K562 (cell line): ENCODE data around the gene CABP4. TPM values are rescaled to one million over a fixed set of nuclear protein-coding genes. Genes with fewer than 3 reads are reported as not detected.

ENCODE experiments used
- ATAC-seq: fragments of 200-7000 bp; cut with Tn5 transposase; 3 replicates; pipeline ENCODE4 v1.9.1; 2020; ENCODE audit warnings: moderate library complexity
- BruUV-seq: library from RNA; stranded (reverse); fragments of 400-500 nt; replicated peaks from 2 replicates; lab custom pipeline; 2021; lab: Mats Ljungman, UMichigan
- CTCF ChIA-PET: fragments of 300-600 bp; formaldehyde crosslinking; extraction: SDS; loops from one replicate; lab custom pipeline; 2021; ENCODE audit warnings: low intra/inter-chr PET ratio; lab: Yijun Ruan, JAX
- POLR2A ChIA-PET: fragments of 300-600, 350-650 bp; sonication (Branson Sonifier 250); formaldehyde crosslinking; extraction: SDS; loops from one replicate; lab custom pipeline; 2021; ENCODE audit warnings: antibody characterized with exemption, inconsistent platforms; lab: Yijun Ruan, JAX
- DNase-seq, 4 experiments: peaks; one replicate each; pipeline versions ENCODE4 v3.0.0 to v3.0.0-alpha.2; 2011 to 2018; ENCODE audit warnings: low spot score in 3 of 4, mixed read lengths in 3 of 4; ENCODE audit errors: extremely low read depth in 1 of 4
- FAIRE-seq: peaks from 2 replicates; lab custom pipeline; 2011; peaks lifted over from hg19 to GRCh38; lab: Jason Lieb, UNC
- H2AFZ ChIP-seq: 2 replicates; pipeline ENCODE4 v1.6.0; 2011; ENCODE audit warnings: low read depth, low read length, control low read depth, inconsistent platforms
- H3K27ac ChIP-seq: fragments of 200-600 bp; 3 replicates; pipeline ENCODE4 v1.8.0; 2011; ENCODE audit warnings: low read depth, mild to moderate bottlenecking, control low read depth, inconsistent platforms, low read length, moderate library complexity, mixed read lengths; ENCODE audit errors: extremely low read depth
- H3K27me3 ChIP-seq, 2 experiments: fragments of 300-600 bp in 1 of 2; 2 replicates in 1 of 2; 3 replicates in 1 of 2; pipeline versions ENCODE4 v1.6.0 to v1.8.0; 2011; ENCODE audit warnings: inconsistent platforms in 2 of 2, low read length in 2 of 2, mild to moderate bottlenecking in 1 of 2, mixed read lengths in 1 of 2, moderate library complexity in 1 of 2; ENCODE audit not compliant: control insufficient read depth in 2 of 2, insufficient read depth in 2 of 2
- H3K36me3 ChIP-seq: fragments of 300-600 bp; 3 replicates; pipeline ENCODE4 v1.8.0; 2011; ENCODE audit warnings: mild to moderate bottlenecking, low read length, inconsistent platforms; ENCODE audit not compliant: control insufficient read depth, insufficient read depth
- H3K4me1 ChIP-seq, 2 experiments: fragments of 200-600 bp in 1 of 2; replicated peaks in 1 of 2; 2 replicates in 1 of 2; 3 replicates in 1 of 2; pipeline versions ENCODE4 v1.5.1 to v1.8.0; 2011; ENCODE audit warnings: inconsistent platforms in 2 of 2, low read length in 2 of 2, mild to moderate bottlenecking in 1 of 2, mixed read lengths in 1 of 2, moderate library complexity in 1 of 2; ENCODE audit not compliant: control insufficient read depth in 2 of 2, insufficient read depth in 2 of 2
- H3K4me2 ChIP-seq: 2 replicates; pipeline ENCODE4 v1.6.1; 2011; ENCODE audit warnings: low read length, control low read depth, inconsistent platforms, mixed read lengths; ENCODE audit not compliant: insufficient read depth
- H3K4me3 ChIP-seq: fragments of 200-600 bp; sonication (generic), shearing (Covaris generic); 2 replicates; pipeline ENCODE4 v1.5.1; 2016; ENCODE audit warnings: control low read depth, inconsistent platforms
- H3K79me2 ChIP-seq: fragments of 200-600 bp; 3 replicates; pipeline ENCODE4 v1.8.0; 2011; ENCODE audit warnings: low read length, inconsistent platforms; ENCODE audit not compliant: control insufficient read depth, insufficient read depth
- H3K9ac ChIP-seq, 2 experiments: 2 replicates each; pipeline versions ENCODE4 v1.6.0 to v1.6.1; 2011; ENCODE audit warnings: low read depth in 2 of 2, low read length in 2 of 2, control low read depth in 1 of 2, inconsistent platforms in 1 of 2, mild to moderate bottlenecking in 1 of 2, mixed read lengths in 1 of 2; ENCODE audit not compliant: insufficient read depth in 1 of 2
- H3K9me1 ChIP-seq: one replicate; pipeline ENCODE4 v1.6.0; 2011; ENCODE audit warnings: inconsistent platforms, mild to moderate bottlenecking, low read length, moderate library complexity; ENCODE audit not compliant: control insufficient read depth, insufficient read depth
- H3K9me3 ChIP-seq: replicated peaks from 2 replicates; pipeline ENCODE4 v1.5.1; 2011; ENCODE audit warnings: low read depth, low read length, inconsistent platforms; ENCODE audit not compliant: control insufficient read depth, insufficient read depth
- H4K20me1 ChIP-seq: replicated peaks from 2 replicates; pipeline ENCODE4 v1.6.1; 2011; ENCODE audit warnings: low read length, inconsistent platforms, mixed read lengths; ENCODE audit not compliant: control insufficient read depth, insufficient read depth
- GABPA ChIP-seq: fragments of 200-800 bp; sonication (Bioruptor generic); conservative IDR thresholded peaks from 2 replicates; pipeline ENCODE4 v1.6.1; 2016; ENCODE audit warnings: low read depth, missing genetic modification characterization, missing compliant biosample characterization
- NR2C1 ChIP-seq, 2 experiments: fragments of 450-650 bp; IDR thresholded peaks; 2 replicates each; pipeline ENCODE4 v1.6.1; 2017; ENCODE audit warnings: mild to moderate bottlenecking in 2 of 2, antibody characterized with exemption in 1 of 2, inconsistent platforms in 1 of 2, missing compliant biosample characterization in 1 of 2, missing genetic modification characterization in 1 of 2
- POLR2G ChIP-seq: fragments of 200-400 bp; formaldehyde crosslinking; IDR thresholded peaks from 2 replicates; pipeline ENCODE4 v1.6.1; 2017; ENCODE audit warnings: low read depth, mild to moderate bottlenecking, antibody characterized with exemption, low read length, moderate library complexity
- RBFOX2 ChIP-seq: fragments of 200-400 bp; formaldehyde crosslinking; IDR thresholded peaks from 2 replicates; pipeline ENCODE4 v1.6.1; 2017; ENCODE audit warnings: low read depth, mild to moderate bottlenecking, low read length, moderate library complexity
- RBM22 ChIP-seq: fragments of 200-400 bp; formaldehyde crosslinking; IDR thresholded peaks from 2 replicates; pipeline ENCODE4 v1.6.1; 2018; ENCODE audit warnings: low read length, low read depth; ENCODE audit not compliant: poor library complexity, severe bottlenecking
- WGBS: fragments of 100-300 bp; shearing (Covaris generic); methylation state at CpG from one replicate; pipeline ENCODE4 v1.1.6; 2016; ENCODE audit warnings: low coverage, mixed read lengths; ENCODE audit not compliant: insufficient coverage; ENCODE audit errors: missing lambda C conversion rate; 5-methylcytosine and 5-hydroxymethylcytosine counted together
- in situ Hi-C: fragments of 300-500 bp; cut with MboI; formaldehyde crosslinking; loops from 4 replicates; pipeline ENCODE4 v1.15.0; 2018; ENCODE audit warnings: inconsistent platforms, mixed read lengths
- intact Hi-C: fragments of 100-400 bp; cut with micrococcal nuclease; formaldehyde crosslinking; loops from 2 replicates; pipeline ENCODE4 v1.14.2; 2022
- polyA plus RNA-seq, 8 experiments: library from polyadenylated mRNA; depleted of rRNA in 4 of 8; stranded (reverse) in 5 of 8; unstranded in 3 of 8; fragments of >200 nt; fragmentation: Nextera tagmentation in 2 of 8; fragmentation: Illumina TruSeq in 1 of 8; extraction: Ambion mirVana in 2 of 8; extraction: Trizol in 1 of 8; gene quantifications; 2 replicates each; pipeline versions ENCODE4 v1.2.1 to v1.2.3, GENCODE V29; 2011 to 2014; ENCODE audit warnings: inconsistent platforms in 1 of 8, missing spikeins in 1 of 8
- total RNA-seq, 7 experiments: library from RNA; depleted of rRNA in 6 of 7; stranded (reverse); fragments of >200 nt in 6 of 7; fragmentation: Illumina TruSeq in 2 of 7; extraction: Trizol in 2 of 7; gene quantifications; 2 replicates each; pipeline versions ENCODE4 v1.2.1 to v1.2.3, GENCODE V29; 2011 to 2021; ENCODE audit warnings: low replicate concordance in 1 of 7

Gene CABP4
- total and polyA plus RNA-seq, 9 of the 15 experiments (the other 6 are each of a cell fraction or from before 2014, with no cell fraction given): 0.11 TPM; not detected in 8

GRCh38 chr11:67433536-67434394, 21.4 kb upstream of the CABP4 start:
- ChIA-PET CTCF (no interaction called here), POLR2A (interaction anchor here (0.5 to 1.1 kb wide), 3 partner anchors 16 to 776 kb away, joined by 3 read pairs; no protein-coding TSS in a partner anchor)
- H3K9ac ChIP-seq: peak overlapping the region in 1 of 2 experiments; percentile 65; a peak in 1 of 4 replicates
- H3K27ac ChIP-seq: no peak overlapping the region
- in situ Hi-C loops (no loop called here), intact Hi-C loops (no loop called here)
- H3K4me1 ChIP-seq: peaks cover 20 to 70% of the 10 kb centered on the region in 2 experiments
- no peaks in the 10 kb centered on the region for H3K9me3 ChIP-seq
- H3K79me2 ChIP-seq: peaks cover 20% of the 10 kb centered on the region
- no TSS peak for BruUV-seq
- H3K4me3 ChIP-seq: no peak overlapping the region
- H3K36me3 ChIP-seq: peaks cover 85% of the 10 kb centered on the region; the same call in 2 of the 3 replicates
- H3K9me1 ChIP-seq: peaks cover 4% of the 10 kb centered on the region
- H3K4me2 ChIP-seq: no peak overlapping the region
- DNase-seq (no peak), FAIRE-seq (no peak), ATAC-seq (no peak)
- WGBS: 97% methylated on average over 20 of the region's 22 CpGs
- H3K27me3 ChIP-seq: no peaks in the 10 kb centered on the region
- H2AFZ ChIP-seq: no peak overlapping the region
- peak; percentile 28; the same call in 1 of the 2 replicates for TF ChIP-seq POLR2G
- no peak for TF ChIP-seq NR2C1 (IDR thresholded peaks at IDR 0.05)
- TF ChIP-seq NR2C1 (tag; IDR thresholded peaks at IDR 0.05): no peak
- no peaks in the 10 kb centered on the region for H4K20me1 ChIP-seq

- Histone ChIP-seq H3K27me3 (no peaks in the 10 kb centered on the region), H3K9me3 (no peaks in the 10 kb centered on the region), H2AFZ (no peak overlapping the region), H3K4me1 (peaks cover 17 to 66% of the 10 kb centered on the region in 2 experiments), H3K27ac (no peak overlapping the region), H3K9ac (peak overlapping the region in 1 of 2 experiments; percentile 19; a peak in 2 of 4 replicates), H3K36me3 (peaks cover 88% of the 10 kb centered on the region; the same call in 2 of the 3 replicates), H3K4me3 (no peak overlapping the region), H4K20me1 (no peaks in the 10 kb centered on the region), H3K79me2 (peaks cover 13% of the 10 kb centered on the region)
- intact Hi-C loops (no loop called here), in situ Hi-C loops (no loop called here)
- ATAC-seq (no peak), DNase-seq (no peak), FAIRE-seq (no peak)
- ChIA-PET POLR2A (interaction anchor here (0.5 to 1.1 kb wide), 3 partner anchors 16 to 776 kb away, joined by 3 read pairs; no protein-coding TSS in a partner anchor), CTCF (no interaction called here)
- 96% methylated on average over 14 of the region's 23 CpGs for WGBS
- no TSS peak for BruUV-seq
- TF ChIP-seq GABPA (no peak), POLR2G (peak; percentile 9; the same call in 1 of the 2 replicates), RBFOX2 (peak; percentile 59), RBM22 (peak; percentile 17)
- TF ChIP-seq, all 486 proteins: peak for 3
- Histone ChIP-seq H3K4me2 (no peak overlapping the region), H3K9me1 (peaks cover 4% of the 10 kb centered on the region)
Observed at GRCh38 chr11:67434395-67434881, 20.7 kb upstream of the CABP4 start.
